Measurements from ENCODE around the gene TBPL1. TPM values are rescaled to one million over a fixed set of nuclear protein-coding genes. Genes with fewer than 3 reads are reported as not detected.
A peak's percentile ranks its signal among the peaks of the same experiment; 100 is the strongest.

The TBPL1 gene
- total and polyA plus RNA-seq, 9 of the 15 experiments (the other 6 are each of a cell fraction or from before 2014, with no cell fraction given), result 78.1 to 152 (median 107) TPM

- no peak for TF ChIP-seq MCM7 (IDR thresholded peaks at IDR 0.05)
- no peak for TF ChIP-seq FOXJ3 (CRISPR knock-in tag; IDR thresholded peaks at IDR 0.05)
- no peak for TF ChIP-seq RERE (CRISPR knock-in tag; IDR thresholded peaks at IDR 0.05; ENCODE audit: borderline replicate concordance)
- TF ChIP-seq ARID3B (CRISPR knock-in tag; IDR thresholded peaks at IDR 0.05; ENCODE audit: borderline replicate concordance), result no peak
- peak; percentile 68 for TF ChIP-seq NR2C1 (IDR thresholded peaks at IDR 0.05)
- TF ChIP-seq NR2C1 (tag; IDR thresholded peaks at IDR 0.05), result peak; percentile 70
- peak; percentile 25; the same call in 1 of the 2 replicates for TF ChIP-seq ATF3 (IDR thresholded peaks at IDR 0.05)
- no peak for TF ChIP-seq ATF3 (CRISPR knock-in tag; conservative IDR thresholded peaks at IDR 0.05)
- TF ChIP-seq CEBPG (CRISPR knock-in tag; IDR thresholded peaks at IDR 0.05), result peak; percentile 63; the same call in 1 of the 2 replicates
- peak; percentile 62 to 72; a peak in 3 of 4 replicates for TF ChIP-seq CEBPG (tag; conservative IDR thresholded peaks at IDR 0.05 in 1 of 2, IDR thresholded peaks at IDR 0.05 in 1 of 2)
- peak; percentile 26 for TF ChIP-seq BRD9 (IDR thresholded peaks at IDR 0.05; ENCODE audit: low read depth, partially characterized antibody)
- TF ChIP-seq NR2C2 (CRISPR knock-in tag; IDR thresholded peaks at IDR 0.05), result no peak
- peak; percentile 75 for TF ChIP-seq NR2C2 (tag; IDR thresholded peaks at IDR 0.05)
- no peak for TF ChIP-seq CBX5 (IDR thresholded peaks at IDR 0.05; ENCODE audit: borderline replicate concordance, low read depth)
- no peak for TF ChIP-seq PTRF (tag; IDR thresholded peaks at IDR 0.05)
- TF ChIP-seq TFAP4 (CRISPR knock-in tag; IDR thresholded peaks at IDR 0.05; ENCODE audit: borderline replicate concordance), result no peak
- peak; percentile 54; the same call in 1 of the 2 replicates for TF ChIP-seq ATF4 (CRISPR knock-in tag; IDR thresholded peaks at IDR 0.05)
These were observed 13.0 kb upstream of the TBPL1 start (continued) for GRCh38 chr6:133939778-133940667.

All from K562 (cell line).